ENCODE measurements around the gene USP2. TPM values are rescaled to one million over a fixed set of nuclear protein-coding genes. Genes with fewer than 3 reads are reported as not detected.

Gene USP2
- total RNA-seq, 1 donor from 2014 or later: 6.7 TPM

GRCh38 chr11:119370486-119371046, 10.9 kb downstream of the USP2 start:
- H3K27ac ChIP-seq (ENCODE audit: low read depth, low read length): no peak overlapping the region
- H3K4me1 Mint-ChIP-seq (ENCODE audit: low read depth, unreplicated experiment): peaks cover 12% of the 10 kb centered on the region

GRCh38 chr11:119369132-119369925, 12.2 kb downstream of the USP2 start:
- H3K9ac ChIP-seq (ENCODE audit: low read length): no peak overlapping the region
- no peaks in the 10 kb centered on the region for H4K20me1 ChIP-seq (ENCODE audit: insufficient read depth, low read length)
- H3K27ac ChIP-seq (ENCODE audit: low read depth, low read length): no peak overlapping the region
- H3K27me3 Mint-ChIP-seq (ENCODE audit: low read depth, unreplicated experiment): peaks cover 13% of the 10 kb centered on the region
- no peaks in the 10 kb centered on the region for H3K9me3 ChIP-seq (ENCODE audit: insufficient read depth, low read depth, low read length)
- H3K27ac Mint-ChIP-seq (ENCODE audit: unreplicated experiment): no peak overlapping the region
- FAIRE-seq (no peak), DNase-seq (ENCODE audit: low read depth) (no peak)
- peaks cover 11% of the 10 kb centered on the region for H3K27me3 ChIP-seq (ENCODE audit: insufficient read depth, low read length)
- H3K36me3 Mint-ChIP-seq (ENCODE audit: low read depth, unreplicated experiment): no peaks in the 10 kb centered on the region
- no peak overlapping the region for H3K4me3 ChIP-seq (ENCODE audit: insufficient read depth, low read depth, low read length)
- H2AFZ ChIP-seq (ENCODE audit: low read depth, low read length): no peak overlapping the region
- H3K79me2 ChIP-seq (ENCODE audit: insufficient read depth, low read length): no peaks in the 10 kb centered on the region
- peaks cover 10% of the 10 kb centered on the region for H3K4me1 ChIP-seq (ENCODE audit: insufficient read depth, low read length)
- no peaks in the 10 kb centered on the region for H3K9me3 Mint-ChIP-seq (ENCODE audit: unreplicated experiment)
- no peak overlapping the region for H3K4me2 ChIP-seq (ENCODE audit: low read length)
- H3K36me3 ChIP-seq (ENCODE audit: insufficient read depth, low read length): no peaks in the 10 kb centered on the region
- H3K4me1 Mint-ChIP-seq (ENCODE audit: low read depth, unreplicated experiment): peaks cover 21% of the 10 kb centered on the region
- no peak overlapping the region for H3K4me3 Mint-ChIP-seq (ENCODE audit: unreplicated experiment)
- TF ChIP-seq EZH2 (IDR thresholded peaks at IDR 0.05; ENCODE audit: insufficient read depth, low read length): no peak
- TF ChIP-seq CTCF (IDR thresholded peaks at IDR 0.05; ENCODE audit: insufficient read depth, low read depth, low read length): no peak

More at GRCh38 chr11:119370486-119371046, 10.9 kb downstream of the USP2 start:
- DNase-seq (ENCODE audit: low read depth) (no peak), FAIRE-seq (no peak)
- Mint-ChIP-seq H3K9me3 (ENCODE audit: unreplicated experiment) (no peaks in the 10 kb centered on the region), H3K27ac (ENCODE audit: unreplicated experiment) (no peak overlapping the region), H3K36me3 (ENCODE audit: low read depth, unreplicated experiment) (no peaks in the 10 kb centered on the region), H3K27me3 (ENCODE audit: low read depth, unreplicated experiment) (peaks cover 11% of the 10 kb centered on the region), H3K4me3 (ENCODE audit: unreplicated experiment) (no peak overlapping the region)
- Histone ChIP-seq H3K4me1 (ENCODE audit: insufficient read depth, low read length) (peaks cover 16% of the 10 kb centered on the region), H4K20me1 (ENCODE audit: insufficient read depth, low read length) (no peaks in the 10 kb centered on the region), H3K4me2 (ENCODE audit: low read length) (no peak overlapping the region), H3K9ac (ENCODE audit: low read length) (no peak overlapping the region), H3K27me3 (ENCODE audit: insufficient read depth, low read length) (peaks cover 8% of the 10 kb centered on the region), H3K9me3 (ENCODE audit: insufficient read depth, low read depth, low read length) (no peaks in the 10 kb centered on the region), H3K36me3 (ENCODE audit: insufficient read depth, low read length) (no peaks in the 10 kb centered on the region), H3K4me3 (ENCODE audit: insufficient read depth, low read depth, low read length) (no peak overlapping the region), H2AFZ (ENCODE audit: low read depth, low read length) (no peak overlapping the region), H3K79me2 (ENCODE audit: insufficient read depth, low read length) (no peaks in the 10 kb centered on the region)
- TF ChIP-seq CTCF (IDR thresholded peaks at IDR 0.05; ENCODE audit: insufficient read depth, low read depth, low read length) (no peak), EZH2 (IDR thresholded peaks at IDR 0.05; ENCODE audit: insufficient read depth, low read length) (no peak)
